IMR-90 (cell line): ENCODE data around the gene COX7A2L.

Experiments used
- BHLHE40 ChIP-seq: fragments of 150-350 bp; IDR thresholded peaks from 2 replicates; pipeline ENCODE4 v1.6.1; 2016; ENCODE audit warnings: mild to moderate bottlenecking, low read depth, low read length
- FOS ChIP-seq: fragments of 150-350 bp; IDR thresholded peaks from 2 replicates; pipeline ENCODE4 v1.6.1; 2016; ENCODE audit warnings: low read depth, low read length
- MAFK ChIP-seq: IDR thresholded peaks from 2 replicates; pipeline ENCODE4 v1.6.1; 2012; ENCODE audit warnings: low read depth, low read length, improper control_type of control experiment
- NFE2L2 ChIP-seq: fragments of 150-350 bp; IDR thresholded peaks from 2 replicates; pipeline ENCODE4 v1.6.1; 2016; ENCODE audit warnings: low read depth, mild to moderate bottlenecking, low read length
- POLR2A ChIP-seq: IDR thresholded peaks from 2 replicates; pipeline ENCODE4 v1.6.1; 2012; ENCODE audit warnings: mild to moderate bottlenecking, low read depth, low read length
- RAD21 ChIP-seq: IDR thresholded peaks from 2 replicates; pipeline ENCODE4 v1.6.1; 2012; ENCODE audit warnings: low read length, improper control_type of control experiment
- RCOR1 ChIP-seq: IDR thresholded peaks from 2 replicates; pipeline ENCODE4 v1.6.1; 2012; ENCODE audit warnings: mild to moderate bottlenecking, low read length, improper control_type of control experiment; ENCODE audit not compliant: insufficient replicate concordance
- RFX5 ChIP-seq: IDR thresholded peaks from 2 replicates; pipeline ENCODE4 v1.8.0; 2012; ENCODE audit warnings: low read depth, mild to moderate bottlenecking, low read length, moderate library complexity
- SMC3 ChIP-seq: fragments of 150-350 bp; IDR thresholded peaks from 2 replicates; pipeline ENCODE4 v1.6.1; 2016; ENCODE audit warnings: low read depth, mild to moderate bottlenecking, antibody characterized with exemption, low read length, moderate library complexity
- USF2 ChIP-seq: fragments of 150-350 bp; IDR thresholded peaks from 2 replicates; pipeline ENCODE4 v1.6.1; 2017; ENCODE audit warnings: mild to moderate bottlenecking, antibody characterized with exemption, low read length, low read depth
- TF ChIP-seq, protein P1 (sequence below): conservative IDR thresholded peaks from 2 replicates; pipeline ENCODE4 v1.5.1; 2012; ENCODE audit warnings: mild to moderate bottlenecking, low read depth, low read length, improper control_type of control experiment

GRCh38 chr2:42334220-42334619 lies 26.8 kb downstream of the COX7A2L start:
- TF ChIP-seq BHLHE40: no peak
- TF ChIP-seq, protein P1, sequence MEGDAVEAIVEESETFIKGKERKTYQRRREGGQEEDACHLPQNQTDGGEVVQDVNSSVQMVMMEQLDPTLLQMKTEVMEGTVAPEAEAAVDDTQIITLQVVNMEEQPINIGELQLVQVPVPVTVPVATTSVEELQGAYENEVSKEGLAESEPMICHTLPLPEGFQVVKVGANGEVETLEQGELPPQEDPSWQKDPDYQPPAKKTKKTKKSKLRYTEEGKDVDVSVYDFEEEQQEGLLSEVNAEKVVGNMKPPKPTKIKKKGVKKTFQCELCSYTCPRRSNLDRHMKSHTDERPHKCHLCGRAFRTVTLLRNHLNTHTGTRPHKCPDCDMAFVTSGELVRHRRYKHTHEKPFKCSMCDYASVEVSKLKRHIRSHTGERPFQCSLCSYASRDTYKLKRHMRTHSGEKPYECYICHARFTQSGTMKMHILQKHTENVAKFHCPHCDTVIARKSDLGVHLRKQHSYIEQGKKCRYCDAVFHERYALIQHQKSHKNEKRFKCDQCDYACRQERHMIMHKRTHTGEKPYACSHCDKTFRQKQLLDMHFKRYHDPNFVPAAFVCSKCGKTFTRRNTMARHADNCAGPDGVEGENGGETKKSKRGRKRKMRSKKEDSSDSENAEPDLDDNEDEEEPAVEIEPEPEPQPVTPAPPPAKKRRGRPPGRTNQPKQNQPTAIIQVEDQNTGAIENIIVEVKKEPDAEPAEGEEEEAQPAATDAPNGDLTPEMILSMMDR: no peak
- no peak for TF ChIP-seq SMC3
- TF ChIP-seq POLR2A: no peak
- no peak for TF ChIP-seq NFE2L2
- no peak for TF ChIP-seq USF2
- TF ChIP-seq RFX5: no peak
- TF ChIP-seq RAD21: no peak
- no peak for TF ChIP-seq RCOR1
- no peak for TF ChIP-seq MAFK
- TF ChIP-seq FOS: no peak
